ENCODE measurements around the gene SNX3.
A peak's percentile ranks its signal among the peaks of the same experiment; 100 is the strongest.

The SNX3 gene

GRCh38 chr6:108200186-108200585 lies 60.7 kb downstream of the SNX3 start:
- DNase-seq: no peak

DNA sequence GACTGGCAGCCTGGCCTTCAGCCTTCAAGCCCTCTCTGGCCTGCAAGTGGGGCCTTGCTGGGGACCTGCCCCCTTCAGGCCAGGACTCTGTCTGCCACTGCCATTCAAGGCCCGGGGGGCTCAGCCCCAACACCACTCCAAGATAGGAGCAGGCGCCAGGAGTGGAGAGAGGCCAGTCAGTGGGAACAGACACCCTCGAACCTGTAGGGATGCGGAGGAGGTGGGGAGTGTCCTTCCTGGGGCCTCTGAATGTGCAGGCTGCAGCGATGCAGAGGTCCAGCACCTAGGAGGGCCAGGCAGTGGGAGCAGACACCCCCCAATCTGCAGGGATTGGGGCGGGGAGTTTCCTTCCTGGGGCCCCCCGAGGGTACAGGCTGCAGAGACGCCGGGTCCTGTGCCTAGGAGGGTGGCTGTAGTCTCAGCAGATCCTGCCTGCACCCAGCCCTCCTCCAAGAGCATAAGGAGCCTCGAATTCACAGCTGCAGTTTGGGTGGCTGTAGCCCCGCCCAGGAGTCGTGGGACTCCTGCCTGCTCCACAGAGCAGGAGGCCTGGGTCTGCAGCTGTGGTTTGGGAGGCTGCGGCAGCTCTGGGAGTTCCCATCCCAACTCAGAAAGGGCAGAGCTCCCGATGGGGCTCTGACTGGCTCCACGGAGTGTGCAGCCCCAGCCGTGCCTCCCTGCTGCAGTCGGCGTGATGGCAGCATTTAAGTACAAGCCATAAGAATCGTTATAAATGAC lies 61.9 kb downstream of the SNX3 start:
- DNase-seq: no peak

DNA sequence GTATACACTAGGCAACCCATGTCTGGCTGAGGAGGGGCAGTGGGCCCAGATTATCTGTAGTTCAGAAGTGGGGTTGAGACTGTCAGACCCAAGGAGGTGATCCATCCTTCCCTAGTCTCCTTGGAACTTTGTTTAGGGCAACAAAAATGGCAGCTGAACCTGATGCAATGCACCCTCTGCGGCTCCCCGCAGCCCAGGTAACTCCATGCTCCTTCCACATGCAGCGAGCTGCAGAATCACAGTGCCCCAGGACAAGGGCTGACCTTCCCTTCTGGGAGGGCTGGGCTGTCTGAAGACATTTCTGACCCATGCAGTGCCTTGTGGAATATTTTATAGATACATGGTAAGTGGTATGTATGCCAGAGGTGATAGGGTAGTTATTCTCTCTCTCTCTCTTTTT lies 65.6 kb downstream of the SNX3 start:
- DNase-seq: no peak

DNA sequence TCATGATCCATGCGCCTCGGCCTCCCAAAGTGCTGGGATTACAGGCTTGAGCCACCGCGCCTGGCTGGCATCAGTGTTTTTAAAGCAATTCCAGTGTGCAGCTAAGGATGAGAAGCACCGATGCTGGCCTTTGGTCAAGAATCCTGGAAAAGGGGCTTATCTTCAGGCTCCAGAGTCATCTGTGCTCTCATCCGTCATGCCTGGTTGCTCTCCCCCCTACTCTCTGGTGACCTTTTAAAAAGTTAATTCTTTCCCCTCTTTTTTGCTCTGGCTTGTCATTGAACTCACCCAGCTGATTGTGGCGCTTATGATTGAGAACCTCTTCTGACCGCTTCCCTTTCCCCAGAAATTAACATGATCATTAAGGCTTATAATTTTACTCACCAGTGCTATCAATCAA lies 66.3 kb downstream of the SNX3 start:
- no peak for DNase-seq

GRCh38 chr6:108193835-108194234 lies 67.0 kb downstream of the SNX3 start:
- no peak for DNase-seq

GRCh38 chr6:108193131-108193530 lies 67.7 kb downstream of the SNX3 start:
- DNase-seq: no peak

- no peak for DNase-seq
Measured at GRCh38 chr6:108187519-108187918, 73.3 kb downstream of the SNX3 start.

DNA sequence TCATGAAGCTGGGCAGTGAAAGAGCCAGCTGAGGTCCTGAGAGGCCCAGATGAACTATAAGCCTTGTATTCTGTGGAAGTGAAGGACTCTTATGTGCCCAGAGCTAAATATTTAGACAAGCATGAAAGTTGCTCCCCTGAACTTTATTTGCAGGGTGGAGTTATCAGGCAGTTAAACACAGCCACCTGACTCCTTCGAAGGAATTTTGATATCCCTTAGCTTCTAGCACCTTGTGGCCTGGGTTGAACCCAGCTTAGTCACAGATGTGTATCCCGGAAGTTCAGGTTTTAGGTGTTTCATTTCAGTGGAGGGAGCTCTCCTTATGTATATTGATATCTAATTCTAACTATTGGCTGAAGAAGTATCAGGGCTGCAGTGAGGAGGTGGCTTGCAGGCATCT lies 74.6 kb downstream of the SNX3 start:
- DNase-seq: no peak

- no peak for DNase-seq
Measured at GRCh38 chr6:108180776-108181175, 80.1 kb downstream of the SNX3 start.

DNA sequence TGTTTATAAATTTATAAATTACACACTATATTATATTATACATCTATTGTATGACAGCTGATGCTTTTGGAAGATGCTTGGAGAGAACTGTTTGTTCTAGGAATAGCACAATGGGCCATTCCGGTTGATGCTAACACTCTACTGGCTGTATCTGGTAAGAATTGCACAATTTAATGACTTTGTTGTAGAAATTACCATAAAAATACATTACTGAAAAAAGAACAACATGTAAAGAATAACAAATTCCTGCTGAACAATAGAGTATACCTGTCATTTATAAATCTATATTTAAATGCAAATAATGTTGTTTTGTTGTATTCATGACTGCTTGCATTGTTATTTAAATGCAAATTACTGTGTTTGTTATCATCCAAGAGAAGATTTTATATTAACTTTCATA lies 80.6 kb downstream of the SNX3 start:
- DNase-seq: no peak

GRCh38 chr6:108179741-108180140 lies 81.1 kb downstream of the SNX3 start:
- DNase-seq: no peak

DNA sequence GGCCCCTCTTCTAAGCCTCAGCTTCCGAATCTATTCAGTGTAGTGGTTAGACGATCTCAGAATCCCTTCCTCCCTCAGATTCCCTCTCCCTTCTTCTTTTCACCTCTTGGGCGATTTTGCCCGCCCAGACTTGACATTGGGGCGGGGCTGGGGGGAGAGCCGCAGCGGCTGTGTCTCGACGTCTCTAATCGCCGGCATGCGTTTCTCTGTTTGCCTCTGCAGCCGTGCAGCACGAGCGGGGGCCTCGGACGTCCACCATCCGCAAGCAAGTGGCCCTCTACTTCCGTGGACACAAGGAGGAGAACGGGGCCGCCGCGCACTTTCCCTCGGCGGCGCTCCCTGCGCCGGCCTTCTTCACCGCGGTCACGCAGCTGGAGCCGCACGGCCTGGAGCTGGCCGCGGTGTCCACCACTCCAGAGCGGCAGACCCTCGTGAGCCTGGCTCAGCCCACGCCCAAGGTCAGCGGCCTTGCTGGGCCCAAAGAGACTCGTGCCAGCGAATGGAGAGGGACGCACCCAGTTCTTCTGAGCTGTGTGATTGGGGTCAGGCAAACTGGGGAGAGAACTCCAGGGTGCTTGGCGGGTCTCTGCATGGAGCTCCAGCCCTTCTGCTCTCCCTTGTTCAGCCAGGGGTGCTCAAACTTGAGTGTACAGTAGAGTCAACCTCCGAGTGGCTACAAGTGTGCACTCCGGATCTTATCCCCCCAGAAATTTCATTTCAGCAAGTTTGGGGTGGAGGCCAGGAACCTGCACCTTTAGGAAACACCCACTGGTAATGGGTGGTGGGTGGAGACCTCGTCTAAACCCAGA lies 84.4 kb downstream of the SNX3 start:
- DNase-seq: no peak

- DNase-seq: no peak
Measured at GRCh38 chr6:108175592-108176279, 85.1 kb downstream of the SNX3 start.

DNA sequence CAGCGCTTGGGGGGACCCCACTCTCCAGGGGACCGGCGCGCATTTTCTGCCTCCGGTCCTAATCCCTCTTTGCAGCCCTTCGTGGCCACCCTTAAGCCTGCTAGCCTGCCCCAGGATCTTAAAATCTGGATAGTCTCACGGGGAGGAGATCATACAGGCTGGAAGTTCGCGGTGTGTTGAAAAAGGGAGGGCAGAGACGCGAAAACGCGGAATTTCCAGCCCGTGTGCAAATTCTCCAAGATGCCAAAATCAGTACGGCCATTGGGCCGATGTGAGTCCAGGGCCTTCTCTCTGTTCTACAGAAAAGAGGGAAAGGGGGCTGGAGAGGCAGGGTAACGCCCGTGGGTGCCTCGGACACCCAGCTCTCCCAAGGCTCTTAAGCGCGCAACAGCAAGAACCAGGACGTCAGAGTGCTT lies 85.7 kb downstream of the SNX3 start:
- DNase-seq: no peak

DNA sequence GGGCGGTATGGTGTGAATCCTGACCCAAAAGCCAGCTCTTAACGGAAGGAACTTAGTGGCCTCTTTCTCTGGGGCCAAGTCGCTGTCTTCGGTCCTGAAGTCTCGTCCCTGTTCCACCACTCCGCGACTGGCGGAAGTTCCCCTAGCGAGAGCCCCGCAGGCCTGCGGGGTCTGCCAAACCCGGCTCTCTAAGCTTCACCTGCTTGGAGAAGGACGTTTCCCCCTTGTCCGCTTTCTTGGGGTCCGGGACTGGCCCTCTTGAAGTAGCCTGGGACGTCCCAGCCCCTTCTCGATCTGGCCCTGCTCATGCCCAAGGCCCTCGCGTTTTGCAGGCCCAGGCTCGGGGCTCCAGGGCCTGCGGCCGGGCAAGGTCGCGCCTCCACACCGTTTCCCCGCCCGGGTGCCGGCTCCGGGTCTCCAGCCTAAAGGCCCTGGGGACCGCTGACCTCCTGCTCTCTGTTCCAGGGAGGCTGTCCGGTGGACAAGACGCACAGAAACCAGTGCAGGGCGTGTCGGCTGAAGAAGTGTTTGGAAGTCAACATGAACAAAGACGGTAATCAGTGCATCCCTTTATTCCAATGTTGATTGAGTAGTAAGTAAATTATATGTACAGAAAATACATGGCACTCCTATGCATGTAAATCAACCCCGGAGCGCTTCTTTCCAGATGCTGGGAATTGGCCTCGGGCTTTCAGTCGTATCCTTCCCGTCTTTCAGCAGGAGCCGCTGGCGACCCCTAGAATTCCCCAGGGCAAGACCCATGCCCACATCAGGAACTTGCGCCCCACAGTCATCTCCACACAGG lies 86.3 kb downstream of the SNX3 start:
- DNase-seq: peak; percentile 78

DNA sequence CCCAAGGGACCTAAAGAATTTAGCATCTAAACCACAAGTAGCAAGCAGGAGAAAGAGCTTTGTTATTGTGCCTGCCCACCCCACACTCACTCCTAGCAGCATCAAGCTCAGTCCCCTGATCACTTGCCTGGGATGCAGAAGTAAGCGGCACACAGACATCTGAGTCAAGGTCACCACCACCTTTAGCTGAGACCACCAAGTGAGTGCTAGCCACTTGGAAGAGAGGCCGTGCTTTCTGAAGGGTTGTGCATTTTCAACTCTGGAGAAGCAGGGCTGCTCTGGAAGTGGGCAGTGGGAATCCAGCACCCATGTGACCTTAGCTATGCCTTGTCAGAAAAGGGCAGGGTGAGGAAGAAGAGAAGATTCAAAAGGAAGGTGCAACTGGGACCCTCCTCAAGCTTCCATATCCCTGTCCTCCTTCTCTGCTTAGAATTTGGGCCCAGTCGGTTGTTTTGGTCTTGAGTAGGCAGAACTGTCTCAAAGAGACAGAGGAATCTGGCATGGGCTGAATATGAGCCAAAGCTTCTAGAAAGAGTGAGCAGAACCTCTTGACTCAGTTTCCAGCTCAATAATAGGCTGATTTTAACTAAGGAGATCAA lies 88.8 kb downstream of the SNX3 start:
- no peak for DNase-seq

DNA sequence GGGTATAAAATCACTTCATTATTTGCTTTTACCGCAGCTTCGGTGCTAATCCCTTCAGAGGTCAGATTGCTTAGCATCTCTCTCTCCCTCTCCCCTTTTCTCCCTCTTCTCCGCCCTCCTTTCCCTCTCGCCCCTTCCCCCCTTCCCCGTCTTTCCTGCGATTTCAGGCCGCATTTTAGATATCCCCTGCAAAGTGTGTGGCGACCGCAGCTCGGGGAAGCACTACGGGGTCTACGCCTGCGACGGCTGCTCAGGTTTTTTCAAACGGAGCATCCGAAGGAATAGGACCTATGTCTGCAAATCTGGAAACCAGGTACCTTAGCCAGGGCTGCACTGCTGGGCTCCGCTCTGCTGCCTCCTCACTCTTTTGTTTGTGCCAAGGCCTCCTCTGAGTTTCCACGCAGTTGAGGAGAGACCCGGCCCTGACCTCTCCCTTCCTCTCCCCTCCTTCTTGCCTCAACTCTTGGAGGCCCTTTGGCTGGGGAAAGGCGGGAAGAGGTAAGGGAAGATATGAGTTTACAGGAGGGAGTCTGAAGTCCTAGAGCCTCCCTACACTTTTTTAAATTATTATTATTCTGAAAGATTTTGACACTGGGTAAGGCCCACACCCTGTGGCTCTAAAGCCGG lies 89.4 kb downstream of the SNX3 start:
- DNase-seq: no peak

DNA sequence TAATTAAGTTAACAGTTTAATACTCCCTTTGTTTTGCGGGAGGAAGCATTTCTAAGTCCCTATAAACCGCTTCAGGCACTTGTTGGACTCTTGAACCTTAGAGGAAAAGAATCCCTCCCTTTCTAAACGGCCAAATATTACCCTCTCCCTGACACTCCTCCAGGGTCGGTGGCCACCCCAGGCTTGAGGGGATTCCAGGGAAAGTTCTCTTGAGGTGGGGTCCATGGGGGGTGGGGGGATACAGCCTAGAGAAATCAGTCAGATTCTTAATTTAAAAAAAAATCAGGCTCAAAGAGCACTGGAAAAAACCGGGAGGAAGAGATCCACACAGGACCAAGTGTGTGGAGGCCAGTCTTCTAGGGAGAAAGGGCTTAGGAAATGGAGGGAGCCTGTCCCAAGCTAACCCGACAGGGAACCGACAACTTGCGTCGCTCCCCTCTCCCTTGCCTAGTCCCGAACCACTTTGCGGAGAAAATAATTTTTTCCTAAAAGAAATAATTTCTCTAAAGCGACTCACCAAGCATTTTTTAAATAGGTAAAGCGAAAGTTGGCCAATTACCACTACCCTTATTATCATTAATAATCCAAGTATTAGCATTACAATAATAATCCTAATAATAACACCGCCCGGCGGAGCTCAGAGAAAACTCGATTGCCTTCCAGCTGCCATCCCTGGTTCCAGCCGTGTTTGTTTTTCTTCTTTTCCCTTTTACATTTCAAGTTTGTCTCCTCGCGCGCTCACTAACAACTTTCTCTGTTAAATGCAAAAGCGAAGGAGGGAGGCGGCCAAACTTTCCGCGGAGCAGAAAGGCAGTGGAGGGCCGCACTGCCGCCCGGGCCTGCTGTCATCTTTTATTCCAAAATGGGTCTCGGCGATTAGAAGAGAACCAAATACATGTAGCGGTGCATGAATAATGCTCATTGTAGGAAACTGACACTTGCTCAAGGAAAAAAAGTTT lies 90.2 kb downstream of the SNX3 start:
- no peak for DNase-seq

GRCh38 chr6:108169464-108170331 lies 91.1 kb downstream of the SNX3 start:
- no peak for DNase-seq

Measured in right hindlimb (tissue), 1 donor.